Prostate gland (tissue), 2 donors: Measurements from ENCODE around the gene CERS3. TPM values are rescaled to one million over a fixed set of nuclear protein-coding genes. Genes with fewer than 3 reads are reported as not detected.

Source experiments
- DNase-seq: peaks from one replicate; pipeline ENCODE4 v3.0.0-alpha.2; 2019; ENCODE audit warnings: low spot score
- H3K27ac ChIP-seq, 2 donors: fragments of 200-600 bp; sonication (generic); 2 replicates each; pipeline ENCODE4 v1.5.1; 2017 to 2019
- H3K27me3 ChIP-seq: fragments of 200-600 bp; sonication (generic); replicated peaks from 2 replicates; pipeline ENCODE4 v1.5.1; 2019; ENCODE audit not compliant: insufficient read depth
- H3K36me3 ChIP-seq, 2 donors: fragments of 200-600 bp; sonication (generic); 1 replicate in 1 of 2; 2 replicates in 1 of 2; pipeline versions ENCODE4 v1.5.1 to v1.8.1; 2017 to 2019
- H3K4me1 ChIP-seq: fragments of 200-600 bp; sonication (generic); replicated peaks from 2 replicates; pipeline ENCODE4 v1.5.1; 2019
- H3K4me3 ChIP-seq, 2 donors: fragments of 200-600 bp; sonication (generic); 2 replicates each; pipeline ENCODE4 v1.5.1; 2017 to 2019
- H3K9me3 ChIP-seq: fragments of 200-600 bp; sonication (generic); 2 replicates; pipeline ENCODE4 v1.5.1; 2017
- CTCF ChIP-seq, 4 experiments: fragments of 200-600 bp in 2 of 4; fragments of 450-650 bp in 2 of 4; sonication (generic) in 2 of 4; IDR thresholded peaks; 1 replicate in 3 of 4; 2 replicates in 1 of 4; pipeline ENCODE4 v1.5.1; 2016 to 2019; ENCODE audit warnings: antibody characterized with exemption in 4 of 4, mild to moderate bottlenecking in 2 of 4, moderate library complexity in 2 of 4
- POLR2A ChIP-seq: fragments of 450-650 bp; IDR thresholded peaks from one replicate; pipeline ENCODE4 v1.6.1; 2016; ENCODE audit warnings: antibody characterized with exemption, mild to moderate bottlenecking
- POLR2AphosphoS5 ChIP-seq: sonication (generic); formaldehyde crosslinking; IDR thresholded peaks from one replicate; pipeline ENCODE4 v1.6.1; 2017; ENCODE audit warnings: antibody characterized with exemption
- WGBS: methylation state at CpG from one replicate; pipeline ENCODE4 v1.1.5; 2018; 5-methylcytosine and 5-hydroxymethylcytosine counted together
- intact Hi-C: fragments of 100-400 bp; cut with DNase I; formaldehyde crosslinking; loops from one replicate; pipeline ENCODE4 v1.14.2; 2022
- total RNA-seq, 2 donors: library from RNA; depleted of rRNA; stranded (reverse); fragments of >200 nt; gene quantifications; one replicate each; pipeline ENCODE4 v1.1.0, GENCODE V29; 2016

The CERS3 gene
- total RNA-seq, 2 donors from 2014 or later, result 0.73 to 4.0 TPM

GRCh38 chr15:100438570-100438969 is 90.2 kb downstream of the CERS3 start:
- intact Hi-C loops, result no loop called here
- no peaks in the 10 kb centered on the region for H3K9me3 ChIP-seq
- peak; percentile 56 for DNase-seq
- TF ChIP-seq CTCF (IDR thresholded peaks at IDR 0.05) (no peak), POLR2A (no peak), POLR2AphosphoS5 (no peak)
- H3K4me1 ChIP-seq, result no peaks in the 10 kb centered on the region
- no peak overlapping the region for H3K27ac ChIP-seq
- 6% methylated on average over 2 of the region's 2 CpGs for WGBS
- H3K36me3 ChIP-seq, result no peaks in the 10 kb centered on the region
- no peak overlapping the region for H3K4me3 ChIP-seq
- no peaks in the 10 kb centered on the region for H3K27me3 ChIP-seq

- no peaks in the 10 kb centered on the region for H3K27me3 ChIP-seq
- H3K4me1 ChIP-seq, result no peaks in the 10 kb centered on the region
- H3K36me3 ChIP-seq, result no peaks in the 10 kb centered on the region
- H3K9me3 ChIP-seq, result no peaks in the 10 kb centered on the region
- no peak overlapping the region for H3K27ac ChIP-seq
- intact Hi-C loops, result no loop called here
- TF ChIP-seq POLR2AphosphoS5, result no peak
- TF ChIP-seq CTCF (IDR thresholded peaks at IDR 0.05), result no peak
- TF ChIP-seq POLR2A, result no peak
- no peak overlapping the region for H3K4me3 ChIP-seq
- DNase-seq, result no peak
- WGBS, result 90% methylated on average over 3 of the region's 3 CpGs
Measured at GRCh38 chr15:100437261-100437660, 91.5 kb downstream of the CERS3 start.

- 76% methylated on average over 6 of the region's 6 CpGs for WGBS
- Histone ChIP-seq H3K36me3 (no peaks in the 10 kb centered on the region), H3K4me3 (no peak overlapping the region), H3K9me3 (no peaks in the 10 kb centered on the region), H3K27ac (no peak overlapping the region), H3K27me3 (no peaks in the 10 kb centered on the region), H3K4me1 (no peaks in the 10 kb centered on the region)
- no peak for TF ChIP-seq POLR2A
- TF ChIP-seq CTCF (IDR thresholded peaks at IDR 0.05), result no peak
- TF ChIP-seq POLR2AphosphoS5, result no peak
- no peak for DNase-seq
- intact Hi-C loops, result no loop called here
Measured at GRCh38 chr15:100434561-100434960, 94.2 kb downstream of the CERS3 start.

- no peaks in the 10 kb centered on the region for H3K9me3 ChIP-seq
- no peaks in the 10 kb centered on the region for H3K36me3 ChIP-seq
- no peak for DNase-seq
- no peak overlapping the region for H3K27ac ChIP-seq
- H3K4me1 ChIP-seq, result no peaks in the 10 kb centered on the region
- intact Hi-C loops, result no loop called here
- H3K27me3 ChIP-seq, result no peaks in the 10 kb centered on the region
- 82% methylated on average over 8 of the region's 8 CpGs for WGBS
- no peak overlapping the region for H3K4me3 ChIP-seq
- no peak for TF ChIP-seq CTCF (IDR thresholded peaks at IDR 0.05)
- TF ChIP-seq POLR2AphosphoS5, result no peak
- TF ChIP-seq POLR2A, result no peak
Measured at GRCh38 chr15:100434038-100434437, 94.7 kb downstream of the CERS3 start.

GRCh38 chr15:100433304-100433703 is 95.4 kb downstream of the CERS3 start:
- Histone ChIP-seq H3K36me3 (no peaks in the 10 kb centered on the region), H3K27ac (no peak overlapping the region), H3K4me1 (no peaks in the 10 kb centered on the region), H3K4me3 (no peak overlapping the region), H3K27me3 (no peaks in the 10 kb centered on the region), H3K9me3 (no peaks in the 10 kb centered on the region)
- 98% methylated on average over 2 of the region's 2 CpGs for WGBS
- DNase-seq, result no peak
- no peak for TF ChIP-seq POLR2AphosphoS5
- TF ChIP-seq POLR2A, result no peak
- no peak for TF ChIP-seq CTCF (IDR thresholded peaks at IDR 0.05)
- intact Hi-C loops, result no loop called here
